HG03108 (cell line): ENCODE measurements around the gene AQP12B.
"Not testable (repeated sequence)": the region's sequence is repeated elsewhere in the genome, so short reads cannot be mapped to it uniquely, and the experiment has no call there.

Experiments used
- ATAC-seq: cut with Tn5 transposase; IDR thresholded peaks from one replicate; pipeline ENCODE4 v1.9.1; 2021; ENCODE audit warnings: moderate library complexity; ENCODE audit not compliant: unreplicated experiment

Gene AQP12B

DNA sequence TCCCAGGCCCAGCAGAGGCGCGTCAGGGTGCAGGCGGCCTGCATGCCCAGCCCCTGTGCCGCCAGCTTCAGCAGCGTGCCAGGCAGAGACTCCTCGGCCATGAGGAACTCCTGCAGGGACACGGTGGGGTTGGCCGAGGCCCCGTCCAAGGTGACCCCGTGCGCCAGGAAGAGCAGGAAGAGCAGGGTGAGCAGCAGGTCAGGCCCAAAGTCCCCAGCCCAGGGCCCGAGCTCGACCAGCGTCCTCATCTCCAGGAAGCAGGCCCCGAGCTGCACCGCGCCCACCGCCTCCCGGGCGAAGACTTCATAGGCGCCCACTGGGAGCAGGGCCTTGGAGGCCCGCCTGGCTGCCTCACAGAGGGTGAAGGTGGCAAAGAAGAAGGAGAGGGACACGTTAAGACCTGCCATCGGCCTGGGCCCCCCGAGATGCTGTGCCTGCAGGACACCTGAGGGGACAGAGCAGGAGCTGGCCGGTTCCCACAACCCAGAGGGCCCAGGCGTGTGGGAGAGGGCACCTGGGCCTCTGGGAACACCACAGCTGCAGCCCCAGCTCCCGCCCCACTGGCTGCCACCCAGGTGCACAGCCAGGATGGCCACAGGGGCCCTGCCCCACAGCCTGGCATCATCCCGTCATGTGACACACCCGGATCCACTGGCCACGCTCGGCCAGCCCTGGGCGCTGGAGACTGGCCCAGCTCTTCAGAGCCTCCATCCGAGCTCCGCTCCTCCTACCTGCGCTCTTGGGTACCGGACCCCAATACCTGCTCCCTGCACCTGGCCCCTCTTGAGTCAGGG is at the start of gene AQP12B:
AQP12B (minus strand) TSS at position 455 of the 794 bp plus-strand sequence; CDS start at position 407, 48 bp downstream.
- ATAC-seq, result not testable (repeated sequence)

DNA sequence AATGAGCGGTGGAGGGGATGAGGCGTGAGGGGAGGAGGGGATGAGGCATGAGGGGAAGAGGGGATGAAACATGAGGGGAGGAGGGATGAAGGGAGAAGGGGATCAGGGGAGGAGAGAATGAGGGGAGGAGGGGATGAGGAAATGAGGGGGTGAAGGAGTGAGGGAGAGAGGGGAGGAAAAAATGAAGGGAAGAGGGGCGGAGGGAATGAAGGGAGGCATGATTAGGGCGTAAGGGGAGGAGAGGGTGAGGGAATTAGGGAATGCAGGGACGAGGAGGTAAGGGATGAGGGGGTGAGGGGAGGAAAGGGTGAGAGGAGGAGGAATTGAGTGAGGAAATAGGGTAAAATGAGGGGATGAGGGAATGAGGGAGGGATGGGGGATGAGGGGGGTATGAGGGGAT is 49.5 kb upstream of the AQP12B start:
- no peak for ATAC-seq

GRCh38 chr2:240731178-240731545 is 48.5 kb upstream of the AQP12B start:
- ATAC-seq, result no peak

GRCh38 chr2:240730501-240731177 is 48.0 kb upstream of the AQP12B start:
- ATAC-seq, result no peak

- ATAC-seq, result no peak
Measured at GRCh38 chr2:240728827-240729226, 46.1 kb upstream of the AQP12B start.

GRCh38 chr2:240728361-240728760 is 45.7 kb upstream of the AQP12B start:
- no peak for ATAC-seq

GRCh38 chr2:240727913-240728312 is 45.2 kb upstream of the AQP12B start:
- no peak for ATAC-seq

GRCh38 chr2:240727439-240727838 is 44.8 kb upstream of the AQP12B start:
- ATAC-seq, result no peak

GRCh38 chr2:240726876-240727275 is 44.2 kb upstream of the AQP12B start:
- no peak for ATAC-seq

DNA sequence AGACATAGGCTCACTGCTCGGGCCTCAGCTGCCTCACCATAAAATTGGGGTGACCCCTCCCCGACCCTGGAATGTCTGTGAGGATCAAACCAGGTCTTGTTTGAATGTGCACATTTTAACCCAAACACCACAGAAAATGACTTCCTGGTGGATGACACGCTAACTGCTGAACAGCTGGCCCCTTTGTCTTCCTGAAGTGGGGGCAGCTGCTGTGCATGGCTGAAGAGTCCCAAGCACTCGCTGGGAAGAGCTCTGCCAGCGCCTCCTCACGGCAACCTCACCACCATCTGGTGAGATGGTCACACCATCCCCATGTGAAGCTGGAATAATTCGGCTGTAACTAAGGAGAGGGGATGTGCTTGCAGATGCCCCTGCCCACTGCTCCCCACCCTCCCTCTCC is 43.0 kb upstream of the AQP12B start:
- no peak for ATAC-seq

- no peak for ATAC-seq
Measured at GRCh38 chr2:240725266-240725665, 42.6 kb upstream of the AQP12B start.

- ATAC-seq, result no peak
Measured at GRCh38 chr2:240724431-240724830, 41.7 kb upstream of the AQP12B start.

- no peak for ATAC-seq
Measured at GRCh38 chr2:240723851-240724250, 41.2 kb upstream of the AQP12B start.

DNA sequence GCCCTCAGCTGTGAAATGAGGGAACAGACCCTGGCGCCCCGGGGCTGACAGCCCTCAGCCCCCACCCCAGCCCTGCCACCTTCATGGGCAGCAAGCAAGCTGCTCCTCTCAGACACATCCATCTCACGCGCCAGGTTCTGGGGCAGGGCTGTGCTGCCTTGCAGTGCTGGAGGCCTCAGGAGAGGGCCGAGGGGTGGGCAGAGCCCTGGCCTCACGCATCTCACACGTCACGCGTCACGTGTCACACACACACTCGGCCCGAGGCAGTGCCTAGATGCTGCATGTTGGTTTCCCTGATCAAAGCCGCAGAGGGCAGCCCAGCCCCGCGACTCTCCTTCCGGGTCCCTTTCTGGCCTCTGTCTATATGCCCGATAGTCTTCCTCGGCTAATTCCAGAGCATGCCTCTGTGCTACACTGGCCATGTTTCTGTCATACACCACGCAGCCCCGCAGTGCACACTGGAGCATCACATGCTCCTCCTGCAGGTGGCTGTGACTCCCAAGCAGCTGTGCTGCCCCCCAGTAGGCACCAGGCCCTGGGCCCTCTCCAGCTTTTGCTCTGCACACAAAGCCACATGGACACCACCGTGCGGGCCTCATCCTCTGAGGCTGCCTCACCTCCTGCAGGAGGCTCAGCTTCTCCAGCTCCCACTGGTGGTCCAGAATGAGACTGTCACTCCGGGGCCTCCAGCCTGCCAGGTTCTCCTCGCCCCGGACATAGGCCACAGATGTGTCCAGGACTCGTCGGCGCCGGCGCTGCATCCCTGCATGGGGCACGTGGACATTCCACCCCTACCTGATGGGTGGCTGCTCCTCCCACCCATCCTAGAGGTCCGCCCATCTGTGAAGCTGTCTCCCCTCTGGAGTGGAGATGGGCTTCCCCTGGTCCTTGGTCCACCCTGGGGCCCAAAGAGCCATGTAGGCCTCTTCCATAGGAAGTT is 40.4 kb upstream of the AQP12B start:
- no peak for ATAC-seq

GRCh38 chr2:240722376-240722775 is 39.7 kb upstream of the AQP12B start:
- no peak for ATAC-seq

DNA sequence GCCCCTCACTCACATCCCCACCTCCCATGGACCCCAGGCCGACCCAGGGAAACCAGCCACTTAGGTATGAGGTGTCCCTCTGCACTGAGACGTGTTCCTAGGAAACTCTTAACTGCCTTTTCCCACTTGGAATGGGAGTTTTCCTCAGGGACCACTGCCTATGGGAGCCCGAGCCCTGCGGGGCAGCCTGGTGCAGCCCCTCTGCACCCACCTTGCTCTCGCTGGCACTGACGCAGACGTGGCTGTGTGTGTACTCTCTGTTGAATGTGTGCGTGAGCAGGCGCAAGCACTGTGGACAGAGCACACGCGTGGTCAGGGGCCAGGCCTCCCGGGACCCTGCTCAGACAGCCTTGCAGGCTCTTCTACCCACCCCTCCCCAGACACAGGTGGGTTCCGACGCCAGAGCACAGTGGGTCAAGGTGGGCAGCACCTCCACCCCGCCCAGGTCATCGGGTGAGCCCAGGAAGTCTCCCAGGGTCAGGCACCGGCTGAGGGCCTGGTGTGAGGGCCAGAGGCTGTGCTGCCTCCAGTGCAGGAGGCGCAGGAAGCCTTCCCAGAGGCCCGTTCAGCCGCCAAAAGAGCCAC is 39.0 kb upstream of the AQP12B start:
- ATAC-seq, result no peak

DNA sequence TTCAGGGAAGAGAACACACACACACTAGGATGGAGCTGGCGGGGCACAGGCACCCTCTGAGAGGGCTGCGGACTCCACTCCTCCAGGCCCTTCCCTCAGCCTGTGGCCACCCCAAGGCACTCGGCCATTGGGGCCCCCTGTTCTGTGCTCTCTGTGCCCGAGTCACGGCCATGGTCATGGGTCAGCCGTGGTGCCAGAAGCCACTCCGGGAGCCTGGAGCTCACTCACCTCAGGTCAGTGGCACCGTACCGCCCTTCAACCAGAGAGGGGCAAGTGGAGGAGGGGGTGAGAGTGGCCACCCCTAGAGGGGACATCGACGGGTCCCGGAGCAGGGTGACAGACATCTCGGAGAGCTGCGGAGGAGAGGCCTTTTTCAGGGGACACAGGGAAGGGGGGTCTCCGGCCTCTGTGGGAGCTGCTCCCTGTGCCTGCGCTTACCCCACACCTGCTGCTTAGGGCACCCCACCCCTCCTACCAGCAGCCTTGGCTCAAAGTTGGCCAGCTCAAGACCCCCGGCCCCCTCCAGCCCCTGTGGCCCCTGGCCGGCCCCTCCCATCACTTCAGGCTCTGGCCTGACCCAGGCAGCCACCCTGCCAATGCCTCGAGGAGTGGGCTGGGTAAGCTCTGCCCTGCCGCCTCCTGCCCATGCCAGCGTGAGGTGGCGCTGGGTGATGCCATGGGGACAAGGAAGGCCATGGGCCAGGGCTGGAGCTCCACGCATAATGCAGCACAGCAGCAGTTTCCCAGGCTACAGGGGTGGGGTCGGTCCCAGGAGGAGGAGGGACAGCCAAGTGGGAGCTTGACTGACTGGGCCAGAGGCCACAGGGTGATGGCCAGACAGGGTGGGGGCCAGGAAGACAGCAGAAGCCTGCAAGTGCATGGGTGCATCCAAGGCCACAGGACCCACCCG is 38.3 kb upstream of the AQP12B start:
- ATAC-seq, result no peak

GRCh38 chr2:240719676-240720545 is 37.2 kb upstream of the AQP12B start:
- ATAC-seq, result no peak

DNA sequence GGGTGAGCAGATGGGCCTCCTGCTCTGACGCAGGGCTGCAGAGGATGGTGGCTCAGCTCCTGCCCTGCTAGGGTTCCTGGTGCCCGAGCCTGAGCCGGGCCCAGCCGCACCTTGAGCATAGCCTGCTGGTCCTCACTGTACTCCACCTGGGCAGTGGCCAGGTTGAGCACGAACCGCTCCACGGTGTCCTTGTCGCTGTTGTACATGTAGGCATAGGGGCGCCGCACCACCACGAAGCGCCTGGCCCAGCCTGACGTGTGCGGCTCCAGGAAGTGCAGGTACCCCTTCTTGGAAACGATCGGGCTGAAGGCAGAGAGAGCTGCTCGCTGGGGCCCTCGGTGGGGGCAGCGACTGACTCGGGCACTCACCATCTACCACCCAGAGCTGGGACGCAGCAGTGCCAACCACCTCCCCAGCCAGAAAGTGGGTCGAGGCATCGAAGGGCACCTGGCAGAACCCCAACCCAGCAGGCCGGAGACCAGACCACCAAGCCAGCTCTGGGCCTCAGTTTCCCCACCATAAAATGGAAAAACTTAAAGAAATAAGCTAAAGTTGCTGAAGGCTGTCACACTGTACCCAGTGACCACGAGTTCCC is 36.3 kb upstream of the AQP12B start:
- no peak for ATAC-seq
